Breast epithelium (tissue), 3 donors: ENCODE measurements around the gene MBD5.

ENCODE experiments used
- CTCF ChIP-seq, 3 donors: fragments of 450-650 bp; IDR thresholded peaks; one replicate each; pipeline ENCODE4 v1.5.1; 2016 to 2017; ENCODE audit warnings: antibody characterized with exemption in 3 of 3, mild to moderate bottlenecking in 3 of 3, moderate library complexity in 3 of 3
- POLR2A ChIP-seq: fragments of 450-650 bp; IDR thresholded peaks from one replicate; pipeline ENCODE4 v1.6.1; 2016; ENCODE audit warnings: antibody characterized with exemption, mild to moderate bottlenecking, moderate library complexity
- POLR2AphosphoS5 ChIP-seq, 3 donors: sonication (generic); formaldehyde crosslinking; IDR thresholded peaks; one replicate each; pipeline ENCODE4 v1.6.1; 2017; ENCODE audit warnings: antibody characterized with exemption in 3 of 3

GRCh38 chr2:148302526-148302925 lies 281.6 kb downstream of the MBD5 start:
- TF ChIP-seq CTCF (IDR thresholded peaks at IDR 0.05) (no peak), POLR2AphosphoS5 (IDR thresholded peaks at IDR 0.05) (no peak), POLR2A (no peak)
